ENCODE measurements around the gene CLDN6.

CLDN6 gene

GRCh38 chr16:3051494-3051893, 33.5 kb upstream of the CLDN6 start:
- no peak for DNase-seq

- no peak for DNase-seq
Observed at GRCh38 chr16:3051009-3051408, 33.0 kb upstream of the CLDN6 start.

GRCh38 chr16:3050487-3050886, 32.5 kb upstream of the CLDN6 start:
- no peak for DNase-seq

GRCh38 chr16:3049921-3050481, 32.0 kb upstream of the CLDN6 start:
- DNase-seq: no peak

GRCh38 chr16:3047387-3047720, 29.4 kb upstream of the CLDN6 start:
- DNase-seq: no peak

GRCh38 chr16:3046641-3047386, 28.8 kb upstream of the CLDN6 start:
- no peak for DNase-seq

GRCh38 chr16:3045758-3046640, 28.0 kb upstream of the CLDN6 start, which contains the start of gene MMP25:
TSS of gene MMP25 (plus strand) at chr16:3046561. CDS start at chr16:3046918, 357 bp downstream.
- no peak for DNase-seq

GRCh38 chr16:3044708-3045107, 26.7 kb upstream of the CLDN6 start:
- DNase-seq: no peak

- no peak for DNase-seq
Observed at GRCh38 chr16:3042376-3042775, 24.4 kb upstream of the CLDN6 start.

GRCh38 chr16:3038896-3039295, 20.9 kb upstream of the CLDN6 start:
- DNase-seq: no peak

GRCh38 chr16:3038256-3038655, 20.3 kb upstream of the CLDN6 start:
- DNase-seq: no peak

- DNase-seq: no peak
Observed at GRCh38 chr16:3036726-3037315, 18.8 kb upstream of the CLDN6 start, which contains the start of gene BICDL2. TSS of gene BICDL2 (minus strand) at chr16:3036944. CDS start at chr16:3035496, 1,448 bp downstream.

GRCh38 chr16:3035972-3036725, 18.2 kb upstream of the CLDN6 start:
- DNase-seq: no peak

- no peak for DNase-seq
Observed at GRCh38 chr16:3035289-3035971, 17.4 kb upstream of the CLDN6 start.

GRCh38 chr16:3032624-3033023, 14.6 kb upstream of the CLDN6 start:
- no peak for DNase-seq

GRCh38 chr16:3030222-3031212, 12.5 kb upstream of the CLDN6 start:
- DNase-seq: no peak

GRCh38 chr16:3029491-3030221, 11.7 kb upstream of the CLDN6 start:
- no peak for DNase-seq

- DNase-seq: no peak
Observed at GRCh38 chr16:3028716-3029319, 10.8 kb upstream of the CLDN6 start.

GRCh38 chr16:3027983-3028715, 10.2 kb upstream of the CLDN6 start:
- DNase-seq: peak; percentile 94

Data from stimulated activated CD4-positive, alpha-beta T cell treated with anti-CD3 and anti-CD28 coated beads, Interleukin-12 subunit alpha, Interleukin-12 subunit beta, amount 100 ng/mL, for 4 hours (primary cell).